ENCODE data around the gene PCDHB15.
"Not testable (repeated sequence)": the region's sequence is repeated elsewhere in the genome, so short reads cannot be mapped to it uniquely, and the experiment has no call there.

The PCDHB15 gene

GRCh38 chr5:141245250-141245717 lies at the start of gene PCDHB15:
PCDHB15 (plus strand) TSS chr5:141245395; CDS start chr5:141245579, 184 bp downstream.
- DNase-seq: no peak

GRCh38 chr5:141196363-141196762 lies 48.8 kb upstream of the PCDHB15 start:
- DNase-seq: no peak

- no peak for DNase-seq
Measured at GRCh38 chr5:141199359-141200235, 45.6 kb upstream of the PCDHB15 start, which contains the start of gene PCDHB11. PCDHB11 (plus strand) TSS chr5:141199627; CDS start chr5:141199775, 148 bp downstream.

- DNase-seq: not testable (repeated sequence)
Measured at GRCh38 chr5:141201126-141201525, 44.1 kb upstream of the PCDHB15 start.

- not testable (repeated sequence) for DNase-seq
Measured at GRCh38 chr5:141201646-141202045, 43.5 kb upstream of the PCDHB15 start.

- no peak for DNase-seq
Measured at GRCh38 chr5:141208478-141208877, 36.7 kb upstream of the PCDHB15 start, which contains the start of gene PCDHB12. PCDHB12 (plus strand) TSS chr5:141208719; CDS start chr5:141208908, 189 bp downstream.

- not testable (repeated sequence) for DNase-seq
Measured at GRCh38 chr5:141210281-141210680, 34.9 kb upstream of the PCDHB15 start.

- not testable (repeated sequence) for DNase-seq
Measured at GRCh38 chr5:141210849-141211248, 34.3 kb upstream of the PCDHB15 start.

- DNase-seq: not testable (repeated sequence)
Measured at GRCh38 chr5:141213656-141214339, 31.4 kb upstream of the PCDHB15 start, which contains the start of gene PCDHB13. PCDHB13 (plus strand) TSS chr5:141213919; CDS start chr5:141214124, 205 bp downstream.

GRCh38 chr5:141214583-141214982 lies 30.6 kb upstream of the PCDHB15 start:
- DNase-seq: not testable (repeated sequence)

- not testable (repeated sequence) for DNase-seq
Measured at GRCh38 chr5:141215504-141215903, 29.7 kb upstream of the PCDHB15 start.

- DNase-seq: not testable (repeated sequence)
Measured at GRCh38 chr5:141216035-141216434, 29.2 kb upstream of the PCDHB15 start.

GRCh38 chr5:141223112-141223783 lies 21.9 kb upstream of the PCDHB15 start, which contains the start of gene PCDHB14:
PCDHB14 (plus strand) TSS chr5:141223343; CDS start chr5:141223506, 163 bp downstream.
- DNase-seq: no peak

- not testable (repeated sequence) for DNase-seq
Measured at GRCh38 chr5:141224844-141225243, 20.4 kb upstream of the PCDHB15 start.

- DNase-seq: not testable (repeated sequence)
Measured at GRCh38 chr5:141225421-141225820, 19.8 kb upstream of the PCDHB15 start.

GRCh38 chr5:141234109-141234667 lies 11.0 kb upstream of the PCDHB15 start:
- DNase-seq: no peak

GRCh38 chr5:141235922-141236321 lies 9.3 kb upstream of the PCDHB15 start:
- not testable (repeated sequence) for DNase-seq

- no peak for DNase-seq
Measured at GRCh38 chr5:141236516-141237313, 8.5 kb upstream of the PCDHB15 start.

GRCh38 chr5:141241496-141241895 lies 3.7 kb upstream of the PCDHB15 start:
- DNase-seq: no peak

- not testable (repeated sequence) for DNase-seq
Measured at GRCh38 chr5:141246971-141247370, 1.8 kb downstream of the PCDHB15 start.

GRCh38 chr5:141247434-141247833 lies 2.2 kb downstream of the PCDHB15 start:
- not testable (repeated sequence) for DNase-seq

All from left hindlimb (tissue), 1 donor.